Liver (tissue), 9 donors: ENCODE data around the gene TK1. TPM values are rescaled to one million over a fixed set of nuclear protein-coding genes. Genes with fewer than 3 reads are reported as not detected.

Source experiments
- DNase-seq: peaks from one replicate; pipeline ENCODE4 v3.0.0-alpha.2; 2017; ENCODE audit warnings: low spot score
- H3K27ac ChIP-seq, 2 donors: one replicate each; pipeline ENCODE4 v1.7.0; 2013; ENCODE audit warnings: inconsistent platforms in 2 of 2, low read length in 2 of 2, control low read depth in 1 of 2, low read depth in 1 of 2, mild to moderate bottlenecking in 1 of 2
- H3K27me3 ChIP-seq, 4 donors: one replicate each; pipeline versions ENCODE4 v1.6.1 to v1.7.0; 2013; ENCODE audit warnings: low read length in 3 of 4, inconsistent platforms in 1 of 4, mild to moderate bottlenecking in 1 of 4, moderate library complexity in 1 of 4; ENCODE audit not compliant: control insufficient read depth in 4 of 4, insufficient read depth in 4 of 4
- H3K36me3 ChIP-seq, 4 donors: one replicate each; pipeline versions ENCODE4 v1.6.1 to v1.7.0; 2013; ENCODE audit warnings: low read length in 3 of 4, mild to moderate bottlenecking in 3 of 4, low read depth in 1 of 4, moderate library complexity in 1 of 4; ENCODE audit not compliant: control insufficient read depth in 4 of 4, insufficient read depth in 3 of 4
- H3K4me1 ChIP-seq, 4 donors: one replicate each; pipeline versions ENCODE4 v1.6.1 to v1.7.0; 2013; ENCODE audit warnings: low read length in 3 of 4, mild to moderate bottlenecking in 3 of 4, moderate library complexity in 1 of 4; ENCODE audit not compliant: control insufficient read depth in 4 of 4, insufficient read depth in 4 of 4
- H3K4me3 ChIP-seq, 3 donors: one replicate each; pipeline versions ENCODE4 v1.6.1 to v1.7.0; 2013; ENCODE audit warnings: low read length in 3 of 3, control low read depth in 1 of 3, low read depth in 1 of 3, mild to moderate bottlenecking in 1 of 3
- H3K9ac ChIP-seq, 2 donors: one replicate each; pipeline ENCODE4 v1.7.0; 2013; ENCODE audit warnings: low read length in 2 of 2, mild to moderate bottlenecking in 2 of 2, moderate library complexity in 2 of 2, control low read depth in 1 of 2, low read depth in 1 of 2
- H3K9me3 ChIP-seq, 4 donors: one replicate each; pipeline versions ENCODE4 v1.6.1 to v1.7.0; 2013; ENCODE audit warnings: low read length in 3 of 4; ENCODE audit not compliant: control insufficient read depth in 4 of 4
- EGR1 ChIP-seq, 2 donors: IDR thresholded peaks; 2 replicates each; pipeline ENCODE4 v1.6.1; 2016 to 2018; ENCODE audit warnings: antibody characterized with exemption in 2 of 2, low read depth in 2 of 2
- FOXA1 ChIP-seq: IDR thresholded peaks from 2 replicates; pipeline ENCODE4 v1.6.1; 2016; ENCODE audit warnings: antibody characterized with exemption
- FOXA2 ChIP-seq: IDR thresholded peaks from 2 replicates; pipeline ENCODE4 v1.6.1; 2016; ENCODE audit warnings: antibody characterized with exemption
- GABPA ChIP-seq, 2 donors: IDR thresholded peaks in 1 of 2; conservative IDR thresholded peaks in 1 of 2; 2 replicates each; pipeline ENCODE4 v1.6.1; 2016; ENCODE audit warnings: antibody characterized with exemption in 2 of 2, mild to moderate bottlenecking in 1 of 2, moderate library complexity in 1 of 2
- HNF4A ChIP-seq, 2 donors: conservative IDR thresholded peaks; 2 replicates each; pipeline ENCODE4 v1.6.1; 2016; ENCODE audit warnings: antibody characterized with exemption in 2 of 2, mild to moderate bottlenecking in 2 of 2
- HNF4G ChIP-seq: IDR thresholded peaks from 2 replicates; pipeline ENCODE4 v1.6.1; 2016; ENCODE audit warnings: antibody characterized with exemption
- JUND ChIP-seq, 2 donors: IDR thresholded peaks; 2 replicates each; pipeline ENCODE4 v1.6.1; 2016; ENCODE audit warnings: antibody characterized with exemption in 2 of 2
- NR2F2 ChIP-seq: IDR thresholded peaks from 2 replicates; pipeline ENCODE4 v1.6.1; 2016; ENCODE audit warnings: antibody characterized with exemption
- RAD21 ChIP-seq, 2 donors: IDR thresholded peaks; 2 replicates each; pipeline ENCODE4 v1.6.1; 2016; ENCODE audit warnings: antibody characterized with exemption in 2 of 2, mild to moderate bottlenecking in 2 of 2
- RXRA ChIP-seq, 2 donors: IDR thresholded peaks; 2 replicates each; pipeline ENCODE4 v1.6.1; 2017 to 2018; ENCODE audit warnings: antibody characterized with exemption in 2 of 2, mild to moderate bottlenecking in 1 of 2
- SP1 ChIP-seq: IDR thresholded peaks from 2 replicates; pipeline ENCODE4 v1.6.1; 2018; ENCODE audit warnings: antibody characterized with exemption, mild to moderate bottlenecking
- TAF1 ChIP-seq: conservative IDR thresholded peaks from 2 replicates; pipeline ENCODE4 v1.6.1; 2016; ENCODE audit warnings: antibody characterized with exemption, mild to moderate bottlenecking
- YY1 ChIP-seq: IDR thresholded peaks from 2 replicates; pipeline ENCODE4 v1.6.1; 2016; ENCODE audit warnings: antibody characterized with exemption, mild to moderate bottlenecking
- WGBS: extraction: QIAGEN DNeasy Blood & Tissue Kit; methylation state at CpG from one replicate; pipeline ENCODE4 v1.1.7; 2013; 5-methylcytosine and 5-hydroxymethylcytosine counted together
- polyA plus RNA-seq, 2 donors: library from polyadenylated mRNA; stranded (reverse) in 1 of 2; unstranded in 1 of 2; fragments of 200-250 nt in 1 of 2; fragments of >200 nt in 1 of 2; fragmentation: Nextera tagmentation in 1 of 2; extraction: Ambion mirVana in 1 of 2; gene quantifications; one replicate each; pipeline versions ENCODE4 v1.2.1 to v1.2.3, GENCODE V29; 2013 to 2015
- total RNA-seq, 2 donors: library from RNA; depleted of rRNA; stranded (reverse); fragments of >200 nt; gene quantifications; one replicate each; pipeline ENCODE4 v1.2.3, GENCODE V29; 2014
- TF ChIP-seq, protein P1 (sequence below): IDR thresholded peaks from 2 replicates; pipeline ENCODE4 v1.6.1; 2016; ENCODE audit warnings: antibody characterized with exemption
- TF ChIP-seq, protein P2 (sequence below): IDR thresholded peaks from 2 replicates; pipeline ENCODE4 v1.6.1; 2016; ENCODE audit warnings: antibody characterized with exemption, mild to moderate bottlenecking
- TF ChIP-seq, protein P3 (sequence below): IDR thresholded peaks from 2 replicates; pipeline ENCODE4 v1.6.1; 2016; ENCODE audit warnings: antibody characterized with exemption
- TF ChIP-seq, protein P4 (sequence below): fragments of 150-350 bp; IDR thresholded peaks from 2 replicates; pipeline ENCODE4 v1.5.1; 2017; ENCODE audit warnings: improper control_type of control experiment, low read depth, low read length; ENCODE audit not compliant: missing input control
- donor health status: healthy.
- donor health status: healthy.
- donor health status: healthy.
- donor health status: healthy.
- donor health status: healthy.

Gene TK1
- total and polyA plus RNA-seq, 4 donors: 0.84 to 97.6 (median 10.1) TPM

DNA sequence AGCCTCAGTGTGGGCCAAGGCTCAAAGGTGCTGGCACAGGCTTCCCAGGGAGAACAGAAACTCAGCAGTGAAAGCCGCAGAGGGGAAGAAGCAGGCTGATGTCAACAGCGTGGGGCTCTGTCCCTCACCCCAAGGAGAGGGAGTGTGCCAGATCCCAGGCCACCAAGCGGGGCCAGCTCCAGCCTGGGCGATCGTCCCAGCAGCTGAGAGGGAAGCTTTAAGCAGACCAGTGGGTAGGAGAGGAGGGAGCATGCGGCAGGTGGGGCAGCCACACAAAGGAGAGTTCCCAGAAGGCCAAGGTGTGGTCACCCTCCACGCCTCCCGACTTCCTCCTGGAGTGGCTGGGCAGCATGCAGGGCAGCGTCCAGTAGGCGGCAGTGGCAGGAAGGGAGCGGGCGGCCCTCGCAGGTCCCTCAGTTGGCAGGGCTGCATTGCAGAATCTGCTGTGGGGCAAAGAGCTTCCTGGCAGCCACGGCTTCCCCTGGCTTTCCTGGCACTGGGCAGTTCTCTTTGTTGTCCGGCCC is 12.4 kb downstream of the TK1 start:
- no peak for DNase-seq
- Histone ChIP-seq H3K27me3 (no peaks in the 10 kb centered on the region), H3K4me3 (peak overlapping the region; percentile 7 to 49 (median 31)), H3K36me3 (peaks cover 0 to 21% (median 4%) of the 10 kb centered on the region in 4 donors), H3K9ac (no peak overlapping the region), H3K9me3 (no peaks in the 10 kb centered on the region), H3K4me1 (peaks cover 20 to 51% (median 39%) of the 10 kb centered on the region in 4 donors), H3K27ac (peak overlapping the region; percentile 69 to 76)
- TF ChIP-seq YY1 (no peak), HNF4A (conservative IDR thresholded peaks at IDR 0.05) (peak in 1 of 2 donors; percentile 37), JUND (IDR thresholded peaks at IDR 0.05) (peak in 1 of 2 donors; percentile 0), GABPA (IDR thresholded peaks at IDR 0.05 in 1 of 2, conservative IDR thresholded peaks at IDR 0.05 in 1 of 2) (peak in 1 of 2 donors; percentile 10), RXRA (IDR thresholded peaks at IDR 0.05) (peak in 1 of 2 donors; percentile 74), FOXA1 (no peak), SP1 (peak; percentile 65), RAD21 (IDR thresholded peaks at IDR 0.05) (peak; percentile 73 to 85), TAF1 (peak; percentile 64), NR2F2 (no peak), EGR1 (IDR thresholded peaks at IDR 0.05; ENCODE audit: low read depth in 2 of 2) (peak in 1 of 2 donors; percentile 42), FOXA2 (no peak)
- TF ChIP-seq, protein P1, sequence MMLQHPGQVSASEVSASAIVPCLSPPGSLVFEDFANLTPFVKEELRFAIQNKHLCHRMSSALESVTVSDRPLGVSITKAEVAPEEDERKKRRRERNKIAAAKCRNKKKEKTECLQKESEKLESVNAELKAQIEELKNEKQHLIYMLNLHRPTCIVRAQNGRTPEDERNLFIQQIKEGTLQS: no peak
- TF ChIP-seq, protein P2, sequence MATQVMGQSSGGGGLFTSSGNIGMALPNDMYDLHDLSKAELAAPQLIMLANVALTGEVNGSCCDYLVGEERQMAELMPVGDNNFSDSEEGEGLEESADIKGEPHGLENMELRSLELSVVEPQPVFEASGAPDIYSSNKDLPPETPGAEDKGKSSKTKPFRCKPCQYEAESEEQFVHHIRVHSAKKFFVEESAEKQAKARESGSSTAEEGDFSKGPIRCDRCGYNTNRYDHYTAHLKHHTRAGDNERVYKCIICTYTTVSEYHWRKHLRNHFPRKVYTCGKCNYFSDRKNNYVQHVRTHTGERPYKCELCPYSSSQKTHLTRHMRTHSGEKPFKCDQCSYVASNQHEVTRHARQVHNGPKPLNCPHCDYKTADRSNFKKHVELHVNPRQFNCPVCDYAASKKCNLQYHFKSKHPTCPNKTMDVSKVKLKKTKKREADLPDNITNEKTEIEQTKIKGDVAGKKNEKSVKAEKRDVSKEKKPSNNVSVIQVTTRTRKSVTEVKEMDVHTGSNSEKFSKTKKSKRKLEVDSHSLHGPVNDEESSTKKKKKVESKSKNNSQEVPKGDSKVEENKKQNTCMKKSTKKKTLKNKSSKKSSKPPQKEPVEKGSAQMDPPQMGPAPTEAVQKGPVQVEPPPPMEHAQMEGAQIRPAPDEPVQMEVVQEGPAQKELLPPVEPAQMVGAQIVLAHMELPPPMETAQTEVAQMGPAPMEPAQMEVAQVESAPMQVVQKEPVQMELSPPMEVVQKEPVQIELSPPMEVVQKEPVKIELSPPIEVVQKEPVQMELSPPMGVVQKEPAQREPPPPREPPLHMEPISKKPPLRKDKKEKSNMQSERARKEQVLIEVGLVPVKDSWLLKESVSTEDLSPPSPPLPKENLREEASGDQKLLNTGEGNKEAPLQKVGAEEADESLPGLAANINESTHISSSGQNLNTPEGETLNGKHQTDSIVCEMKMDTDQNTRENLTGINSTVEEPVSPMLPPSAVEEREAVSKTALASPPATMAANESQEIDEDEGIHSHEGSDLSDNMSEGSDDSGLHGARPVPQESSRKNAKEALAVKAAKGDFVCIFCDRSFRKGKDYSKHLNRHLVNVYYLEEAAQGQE: no peak
- TF ChIP-seq, protein P3, sequence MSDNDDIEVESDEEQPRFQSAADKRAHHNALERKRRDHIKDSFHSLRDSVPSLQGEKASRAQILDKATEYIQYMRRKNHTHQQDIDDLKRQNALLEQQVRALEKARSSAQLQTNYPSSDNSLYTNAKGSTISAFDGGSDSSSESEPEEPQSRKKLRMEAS: peak; percentile 83
- TF ChIP-seq, protein P4, sequence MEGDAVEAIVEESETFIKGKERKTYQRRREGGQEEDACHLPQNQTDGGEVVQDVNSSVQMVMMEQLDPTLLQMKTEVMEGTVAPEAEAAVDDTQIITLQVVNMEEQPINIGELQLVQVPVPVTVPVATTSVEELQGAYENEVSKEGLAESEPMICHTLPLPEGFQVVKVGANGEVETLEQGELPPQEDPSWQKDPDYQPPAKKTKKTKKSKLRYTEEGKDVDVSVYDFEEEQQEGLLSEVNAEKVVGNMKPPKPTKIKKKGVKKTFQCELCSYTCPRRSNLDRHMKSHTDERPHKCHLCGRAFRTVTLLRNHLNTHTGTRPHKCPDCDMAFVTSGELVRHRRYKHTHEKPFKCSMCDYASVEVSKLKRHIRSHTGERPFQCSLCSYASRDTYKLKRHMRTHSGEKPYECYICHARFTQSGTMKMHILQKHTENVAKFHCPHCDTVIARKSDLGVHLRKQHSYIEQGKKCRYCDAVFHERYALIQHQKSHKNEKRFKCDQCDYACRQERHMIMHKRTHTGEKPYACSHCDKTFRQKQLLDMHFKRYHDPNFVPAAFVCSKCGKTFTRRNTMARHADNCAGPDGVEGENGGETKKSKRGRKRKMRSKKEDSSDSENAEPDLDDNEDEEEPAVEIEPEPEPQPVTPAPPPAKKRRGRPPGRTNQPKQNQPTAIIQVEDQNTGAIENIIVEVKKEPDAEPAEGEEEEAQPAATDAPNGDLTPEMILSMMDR: peak; percentile 88
- 18% methylated on average over 15 of the region's 15 CpGs for WGBS

- peaks cover 23 to 55% (median 43%) of the 10 kb centered on the region in 4 donors for H3K4me1 ChIP-seq
- peak overlapping the region; percentile 69 to 76 for H3K27ac ChIP-seq
- no peak for DNase-seq
- H3K36me3 ChIP-seq: peaks cover 0 to 21% (median 4%) of the 10 kb centered on the region in 4 donors
- no peaks in the 10 kb centered on the region for H3K27me3 ChIP-seq
- 70% methylated on average over 11 of the region's 11 CpGs for WGBS
- H3K4me3 ChIP-seq: no peak overlapping the region
- no peak overlapping the region for H3K9ac ChIP-seq
- H3K9me3 ChIP-seq: no peaks in the 10 kb centered on the region
- TF ChIP-seq FOXA1 (no peak), EGR1 (IDR thresholded peaks at IDR 0.05; ENCODE audit: low read depth in 2 of 2) (no peak), RXRA (IDR thresholded peaks at IDR 0.05) (peak in 1 of 2 donors; percentile 55), SP1 (no peak), GABPA (IDR thresholded peaks at IDR 0.05 in 1 of 2, conservative IDR thresholded peaks at IDR 0.05 in 1 of 2) (no peak), FOXA2 (no peak), HNF4A (conservative IDR thresholded peaks at IDR 0.05) (no peak), TAF1 (no peak), HNF4G (no peak)
- TF ChIP-seq, protein P1: no peak
- TF ChIP-seq, protein P4: no peak
- TF ChIP-seq, protein P2: no peak
- TF ChIP-seq, protein P3: no peak
Observed at GRCh38 chr17:78173097-78173715, 13.6 kb downstream of the TK1 start.
